Right lung (tissue), 5 donors: ENCODE data around the gene NPHP4. TPM values are rescaled to one million over a fixed set of nuclear protein-coding genes. Genes with fewer than 3 reads are reported as not detected.

Experiments
- DNase-seq, 2 donors: peaks; one replicate each; pipeline ENCODE4 v3.0.0-alpha.2; 2013
- polyA plus RNA-seq, 5 donors: library from polyadenylated mRNA; unstranded; fragments of 120-200 nt; gene quantifications; one replicate each; pipeline versions ENCODE4 v1.2.1 to v1.2.3, GENCODE V29; 2013; ENCODE audit warnings: inconsistent platforms in 1 of 5, low replicate concordance in 1 of 5; ENCODE audit not compliant: insufficient read length in 5 of 5, insufficient read depth in 1 of 5

Gene NPHP4
- polyA plus RNA-seq, 5 donors: 7.1 to 12.6 (median 9.9) TPM

- DNase-seq: no peak
These were observed 37.3 kb downstream of the NPHP4 start for GRCh38 chr1:5954964-5955363.

GRCh38 chr1:5953386-5953785 lies 38.8 kb downstream of the NPHP4 start:
- DNase-seq: no peak

- no peak for DNase-seq
These were observed 40.3 kb downstream of the NPHP4 start for GRCh38 chr1:5951846-5952410.

DNA sequence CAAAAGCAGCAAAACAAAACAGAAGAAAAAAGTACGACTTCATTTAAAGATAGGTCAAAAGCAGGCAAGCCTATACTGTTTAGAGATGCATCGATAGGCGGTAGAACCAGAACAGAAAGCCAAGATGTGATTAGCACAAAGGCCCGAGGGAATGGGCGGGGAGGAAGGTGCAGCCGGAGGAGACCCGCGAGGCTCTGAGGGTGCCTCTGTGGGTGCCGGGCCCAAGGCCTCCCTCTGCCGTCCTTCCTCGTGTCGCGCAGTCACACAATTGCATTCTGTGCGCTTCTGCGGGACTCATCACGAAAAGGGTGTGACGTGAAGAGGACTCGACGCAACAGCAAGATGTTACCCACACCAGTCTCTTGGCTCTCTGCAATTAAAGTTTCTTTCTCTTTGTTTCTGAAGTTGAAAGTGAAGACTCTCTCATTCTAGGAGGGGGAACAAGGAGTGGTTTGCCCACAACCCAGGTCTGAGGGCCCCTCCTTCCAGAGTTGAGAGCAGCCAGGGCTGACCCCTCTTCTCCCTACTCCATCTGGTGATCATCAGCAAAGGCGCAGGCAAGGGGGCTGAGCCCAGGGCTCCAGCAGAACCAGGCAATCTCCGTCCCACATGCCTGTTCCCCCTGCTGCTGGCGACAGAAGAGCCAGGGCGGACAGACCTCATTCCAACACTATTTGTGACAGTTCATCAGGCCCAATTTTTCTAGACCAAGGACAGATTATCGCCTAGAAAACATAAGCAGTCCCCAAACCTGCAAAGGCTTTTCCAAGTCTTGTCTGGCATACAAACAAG lies 41.0 kb downstream of the NPHP4 start:
- DNase-seq: no peak

DNA sequence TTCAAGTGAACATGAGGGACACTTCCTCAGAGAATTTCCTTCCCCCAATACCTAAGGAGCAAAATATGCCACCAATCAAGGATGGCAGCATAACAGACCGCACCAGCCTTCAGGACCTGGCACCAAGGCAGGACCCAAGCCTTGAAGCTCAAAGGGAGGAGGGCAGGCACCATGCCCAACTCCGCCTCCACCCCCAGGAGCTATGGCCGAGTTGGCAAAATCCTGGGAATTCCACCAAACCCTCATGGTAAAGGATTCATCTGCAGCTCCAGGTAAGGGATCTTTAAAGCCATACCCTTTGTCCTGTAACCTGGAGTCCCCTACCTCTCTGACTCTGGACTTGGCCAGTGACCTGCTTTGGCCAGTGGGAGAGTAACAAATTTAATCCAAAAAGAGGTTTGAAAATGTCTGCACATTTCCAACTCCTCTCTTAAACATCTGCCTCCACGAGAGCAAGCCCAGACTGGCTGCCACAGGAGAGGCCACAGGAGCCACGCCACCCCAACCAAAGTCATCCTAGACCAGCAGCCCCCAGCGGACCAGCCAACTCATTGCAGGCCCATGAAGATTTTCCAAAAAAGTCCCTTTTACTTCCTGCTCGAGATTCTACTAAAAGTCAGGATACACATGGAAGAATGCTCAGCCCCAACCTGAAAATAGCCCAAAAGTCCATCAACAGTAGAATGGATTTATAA lies 41.9 kb downstream of the NPHP4 start:
- no peak for DNase-seq

DNA sequence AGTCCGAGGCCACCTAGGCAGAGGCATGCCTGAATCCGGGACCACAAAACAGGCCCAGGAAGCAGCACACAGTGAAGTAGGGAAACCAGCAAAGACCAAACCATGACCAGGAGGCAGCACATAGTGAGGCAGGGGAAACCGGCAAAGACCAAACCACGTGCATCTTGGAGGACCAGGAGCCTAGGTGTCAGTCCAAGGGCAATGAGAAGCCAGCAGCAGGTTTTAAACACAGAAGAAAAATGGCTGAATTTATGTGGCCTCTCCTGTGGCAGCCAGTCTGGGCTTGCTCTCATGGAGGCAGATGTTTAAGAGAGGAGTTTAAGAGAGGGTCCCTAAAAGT lies 42.5 kb downstream of the NPHP4 start:
- DNase-seq: no peak

GRCh38 chr1:5949085-5949760 lies 43.0 kb downstream of the NPHP4 start:
- DNase-seq: no peak

- no peak for DNase-seq
These were observed 43.6 kb downstream of the NPHP4 start for GRCh38 chr1:5948681-5949005.

- no peak for DNase-seq
These were observed 44.1 kb downstream of the NPHP4 start for GRCh38 chr1:5947978-5948680.

- no peak for DNase-seq
These were observed 45.0 kb downstream of the NPHP4 start for GRCh38 chr1:5947071-5947821.

DNA sequence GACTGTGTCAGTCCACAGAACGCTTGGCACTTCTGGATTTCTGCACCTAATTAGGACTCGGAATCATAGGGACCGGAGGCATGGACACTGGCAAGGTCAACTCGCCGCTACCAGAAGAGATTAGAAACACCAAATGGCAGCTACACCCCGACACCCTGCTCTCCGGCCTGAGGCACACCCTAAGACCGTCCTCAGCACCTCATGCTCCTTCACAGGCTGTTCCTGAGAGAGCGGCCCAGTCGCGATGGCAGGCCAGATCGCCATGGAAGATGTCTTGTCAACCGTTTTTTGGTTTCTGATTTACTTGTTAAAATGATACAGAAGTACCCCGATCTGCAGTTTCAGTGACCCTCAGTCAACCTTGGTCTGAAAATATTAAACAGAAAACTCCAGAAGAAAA lies 46.8 kb downstream of the NPHP4 start:
- no peak for DNase-seq

DNA sequence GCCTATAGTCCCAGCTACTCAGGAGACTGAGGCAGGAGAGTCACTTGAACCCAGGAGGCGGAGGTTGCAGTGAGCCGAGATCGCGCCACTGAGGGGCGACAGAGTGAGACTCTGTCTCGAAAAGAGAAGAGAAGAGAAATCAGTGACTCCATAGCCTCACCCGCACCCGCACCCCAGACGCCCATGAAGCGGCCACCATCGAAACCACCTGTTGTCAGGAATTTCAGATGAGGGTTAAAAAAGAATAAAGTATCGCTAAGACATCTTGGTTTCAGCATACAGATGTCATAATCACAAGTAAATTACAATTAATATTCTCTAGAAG lies 47.4 kb downstream of the NPHP4 start:
- no peak for DNase-seq

DNA sequence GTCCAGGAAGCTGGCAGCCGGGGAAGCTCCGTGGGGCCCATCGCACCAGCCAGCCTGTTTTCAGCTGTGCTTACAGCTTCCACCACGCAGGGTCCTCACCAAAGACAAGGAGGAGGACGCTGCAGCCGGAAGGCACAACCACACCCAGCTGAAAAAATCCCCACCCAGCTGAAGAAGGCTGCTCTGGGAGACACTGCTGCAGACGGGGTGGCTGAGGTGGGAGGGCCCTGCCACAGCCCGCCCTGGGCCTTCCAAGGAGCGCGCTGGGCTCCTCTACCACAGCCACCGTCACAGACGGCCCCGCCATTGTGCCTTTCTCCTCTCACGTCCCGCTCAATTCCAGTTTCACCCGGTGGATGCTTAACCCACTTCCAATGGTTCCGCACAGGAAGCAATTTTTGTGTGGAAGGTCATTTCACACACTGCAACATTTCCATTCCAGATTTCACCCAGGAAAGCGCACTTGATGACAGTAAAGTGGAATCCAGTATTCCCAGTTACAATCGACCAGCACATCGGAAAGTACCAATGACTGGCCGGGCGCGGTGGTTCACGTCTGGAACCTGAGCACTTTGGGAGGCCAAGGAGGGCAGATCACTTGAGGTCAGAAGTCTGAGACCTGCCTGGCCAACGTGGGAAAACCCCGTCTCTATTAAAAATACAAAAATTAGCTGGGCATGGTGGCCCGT lies 47.9 kb downstream of the NPHP4 start:
- DNase-seq: no peak

DNA sequence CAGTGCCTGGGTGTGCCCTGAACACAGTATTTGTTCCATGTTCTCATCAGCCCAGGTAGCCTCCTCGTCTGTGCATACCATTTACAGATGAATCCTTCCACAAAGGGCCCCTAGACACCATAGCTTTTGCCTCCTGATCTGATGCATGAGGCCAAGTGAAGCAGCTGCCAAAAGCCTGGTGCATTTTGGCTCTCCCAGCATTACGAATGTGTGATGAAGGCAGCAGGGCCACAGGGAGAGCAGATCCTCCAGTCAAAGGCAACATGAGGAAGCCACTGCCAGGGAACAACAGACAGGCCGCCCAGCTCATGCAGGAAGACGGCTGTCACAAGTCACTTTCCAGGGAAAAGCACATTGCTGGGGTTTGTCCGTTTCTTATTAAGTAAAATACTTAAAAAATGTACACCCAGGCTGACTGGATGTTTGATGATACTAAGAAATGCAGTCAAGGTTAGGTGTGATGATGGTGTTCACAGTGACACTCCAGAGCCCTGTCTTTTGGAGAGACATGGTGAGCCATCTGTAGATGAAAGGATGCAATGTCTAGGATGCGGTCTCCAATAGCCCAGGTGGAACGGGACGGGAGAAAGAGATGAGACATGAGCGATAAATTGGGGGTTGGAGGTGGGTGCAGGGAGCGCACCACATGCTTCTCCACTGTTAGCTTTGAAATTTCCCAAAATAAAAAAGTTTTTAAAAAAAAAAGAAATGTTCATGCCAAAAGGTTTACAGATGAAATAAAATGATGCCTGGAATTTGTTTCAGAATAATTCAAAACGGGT lies 48.7 kb downstream of the NPHP4 start:
- DNase-seq: no peak

GRCh38 chr1:5941671-5942070 lies 50.6 kb downstream of the NPHP4 start:
- no peak for DNase-seq

DNA sequence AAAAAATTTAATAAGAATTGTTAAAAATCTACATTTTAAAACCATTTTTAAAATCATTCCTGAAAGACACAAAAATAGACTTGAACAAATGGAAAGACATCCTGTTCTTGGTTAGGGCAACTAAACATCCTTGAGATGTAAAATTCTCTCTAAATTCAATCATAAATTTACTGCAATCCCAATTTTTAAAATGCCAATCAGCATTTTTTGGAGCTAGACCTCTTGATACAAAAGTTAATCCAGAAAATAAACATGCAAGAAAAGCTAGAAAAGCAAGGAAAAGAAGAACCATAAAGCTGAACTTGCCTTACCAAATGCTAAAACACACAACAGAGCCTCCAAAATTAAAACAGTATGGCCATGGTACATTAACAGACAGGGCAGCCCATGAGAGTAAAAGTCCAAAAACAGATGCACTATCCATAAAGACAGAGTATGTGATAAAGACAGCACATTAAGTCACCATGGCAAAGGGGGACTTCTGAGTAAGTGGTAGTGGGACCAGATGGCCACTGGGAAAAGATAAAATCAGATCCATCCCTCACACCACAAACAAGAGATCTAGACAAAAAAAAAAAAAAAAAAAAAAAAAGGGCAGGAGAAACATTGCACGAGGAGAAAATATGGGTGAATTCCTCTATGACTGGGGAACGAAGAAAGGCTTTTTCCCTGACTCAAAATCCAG lies 51.4 kb downstream of the NPHP4 start:
- no peak for DNase-seq

GRCh38 chr1:5939271-5940170 lies 52.7 kb downstream of the NPHP4 start:
- no peak for DNase-seq

- no peak for DNase-seq
These were observed 54.1 kb downstream of the NPHP4 start for GRCh38 chr1:5938101-5938646.
